NCI-H1436 (cell line): ENCODE results near the gene TRAF4.
"Not testable (repeated sequence)": the region's sequence is repeated elsewhere in the genome, so short reads cannot be mapped to it uniquely, and the experiment has no call there.

Source experiments
- DNase-seq: peaks from one replicate; lab custom pipeline; 2025; lab: John Stamatoyannopoulos, UW

The TRAF4 gene

DNA sequence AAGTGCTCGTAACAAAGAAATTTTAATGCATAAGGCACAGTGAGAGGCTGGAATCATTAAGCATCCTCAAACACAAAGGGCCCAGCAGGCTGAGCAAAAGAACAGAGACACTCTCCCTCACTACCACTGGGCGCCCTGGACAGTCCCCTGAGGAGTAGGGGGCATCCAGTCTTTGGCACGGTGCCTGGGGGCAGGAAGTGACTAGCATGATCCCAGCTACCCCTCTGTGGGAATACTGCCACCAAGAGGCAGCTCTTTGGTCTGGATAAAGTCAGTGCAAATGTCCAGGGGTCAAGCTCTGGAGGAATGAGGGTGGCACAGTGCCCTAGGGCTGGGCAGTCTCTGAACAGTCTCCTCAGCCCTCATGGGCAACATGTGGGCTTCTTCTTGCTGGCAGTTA lies 29.5 kb upstream of the TRAF4 start:
- no peak for DNase-seq

DNA sequence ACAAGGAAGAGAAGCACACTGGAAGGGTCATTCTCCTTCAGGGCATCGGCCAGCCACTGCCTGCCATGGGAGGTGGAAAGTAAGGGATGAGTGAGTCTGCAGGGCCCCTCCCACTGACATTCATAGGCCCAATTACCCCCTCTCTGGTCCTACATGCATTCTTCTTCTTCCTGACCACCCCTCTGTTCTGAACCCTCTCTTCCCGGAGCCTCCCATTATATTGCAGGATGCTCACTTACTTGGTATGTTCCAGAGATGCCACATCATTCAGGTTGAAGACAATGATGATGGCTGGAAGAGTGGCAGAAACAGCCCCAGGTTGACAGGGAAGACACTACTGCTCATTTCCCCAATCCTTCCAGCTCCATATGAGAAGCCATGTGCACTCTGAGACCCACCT lies 28.6 kb upstream of the TRAF4 start:
- no peak for DNase-seq

DNA sequence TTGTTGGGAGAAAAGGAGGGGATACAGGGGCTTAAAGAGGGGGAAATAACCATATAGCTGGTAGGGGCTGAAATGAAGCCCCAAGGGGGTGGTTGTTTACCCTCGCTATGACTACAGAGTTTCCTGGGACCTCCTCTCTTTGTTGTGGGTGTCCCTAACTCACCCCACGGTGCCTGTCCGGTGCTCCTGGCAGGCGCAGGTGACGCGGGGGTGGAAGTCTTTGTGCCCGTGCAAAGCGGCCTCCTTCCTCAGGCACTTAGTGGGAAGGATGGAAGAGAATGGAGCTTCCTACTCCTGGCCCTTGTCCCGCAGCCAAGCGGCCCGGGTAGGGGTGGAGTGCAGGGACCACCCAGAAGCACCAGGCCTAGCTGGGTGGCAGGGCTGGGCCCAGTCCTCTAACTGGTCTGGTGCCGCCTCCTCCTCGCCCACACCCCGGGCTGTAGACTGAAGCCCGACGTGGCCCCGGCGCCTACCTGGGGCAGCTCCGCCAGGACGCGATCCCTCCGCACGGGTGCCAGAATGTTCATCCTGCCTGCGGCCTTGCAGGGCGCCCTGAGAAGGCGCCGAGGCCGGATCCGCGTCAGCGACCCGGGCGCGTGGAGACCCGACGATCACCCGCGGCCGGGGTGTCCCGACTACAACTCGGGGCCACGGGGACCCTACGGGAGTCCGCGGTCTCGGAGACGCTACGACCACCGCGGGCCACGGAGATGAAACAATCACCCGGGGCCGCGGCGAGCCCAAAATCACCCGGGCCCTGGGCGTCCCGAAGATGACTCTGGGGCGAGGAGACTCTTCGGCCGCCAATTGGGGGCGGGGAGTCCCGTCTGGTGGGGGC lies 26.9 kb upstream of the TRAF4 start:
- DNase-seq = no peak

DNA sequence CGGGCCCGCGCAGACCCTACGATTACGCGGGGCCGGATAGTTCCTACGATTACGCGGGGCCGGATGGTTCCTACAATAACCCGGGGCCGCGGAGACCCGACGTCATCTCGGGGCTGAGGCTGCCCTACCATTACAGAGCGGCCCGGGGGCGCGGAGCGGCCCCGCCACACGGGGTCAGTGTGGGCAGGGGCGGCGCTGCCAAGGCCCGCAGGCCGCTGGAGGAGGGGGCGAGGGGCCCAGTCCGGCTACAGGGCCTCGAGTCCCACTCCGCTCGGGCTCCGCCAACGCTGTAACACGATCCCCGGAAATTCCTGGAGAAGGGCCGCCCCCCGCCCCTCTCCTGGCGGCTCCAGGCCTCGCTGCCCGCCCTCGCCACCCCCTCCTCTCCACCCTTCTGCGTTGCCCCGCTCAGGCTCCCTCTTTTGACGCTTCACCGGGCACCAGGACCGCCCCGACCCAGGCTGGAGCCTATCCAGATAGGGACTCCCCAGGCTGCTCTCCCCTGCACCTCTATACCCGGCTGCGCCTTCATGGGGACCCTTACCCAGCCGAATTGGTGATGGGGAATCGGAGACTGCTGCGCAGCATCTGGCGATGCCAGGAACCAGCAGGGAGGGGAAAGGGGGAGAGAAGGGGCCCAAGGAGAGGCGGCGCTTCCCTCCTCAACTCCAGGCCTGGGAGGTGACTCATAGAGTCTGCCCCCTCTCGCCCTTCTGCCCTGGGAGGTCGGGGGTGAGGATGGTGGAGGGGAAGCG lies 26.1 kb upstream of the TRAF4 start, which contains the start of gene RAB34:
Gene RAB34 (minus strand): TSS at position 291 of the 755 bp plus-strand sequence. CDS start 602 bp downstream, outside the sequence.
- DNase-seq = peak; percentile 65

DNA sequence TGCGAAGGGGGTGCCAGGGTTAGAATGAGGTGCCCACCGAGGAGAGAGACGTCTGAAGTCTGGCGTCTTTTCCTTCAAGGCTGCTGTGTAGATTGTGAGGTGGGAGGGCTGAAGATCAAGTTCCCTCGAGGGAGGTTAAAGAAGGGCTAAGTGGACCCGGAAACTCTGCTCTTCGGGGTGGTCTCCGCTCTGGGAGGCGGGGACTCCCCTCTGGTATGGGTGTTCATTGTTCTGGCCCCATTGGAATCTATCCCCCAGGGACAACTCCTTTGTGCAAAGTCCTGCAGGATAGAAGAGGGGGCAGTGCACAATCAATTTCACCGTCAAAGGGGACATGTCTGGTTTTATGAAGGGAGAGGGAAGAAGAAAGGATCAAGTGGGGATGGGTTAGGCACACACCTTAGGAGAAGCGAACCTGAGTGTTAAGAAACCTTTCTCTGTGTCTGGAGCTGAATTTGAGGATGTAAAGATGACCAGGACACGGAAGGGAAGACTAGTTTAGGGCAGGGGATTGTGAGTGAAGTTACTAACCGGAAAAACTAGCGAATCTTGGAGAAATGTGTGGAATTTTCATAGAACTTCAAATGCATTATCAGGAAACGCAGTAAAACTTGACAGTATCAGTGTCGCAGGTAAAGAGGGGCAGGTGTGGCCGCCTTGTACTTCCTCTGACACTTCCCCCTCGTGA lies 25.3 kb upstream of the TRAF4 start:
- peak; percentile 65 for DNase-seq

DNA sequence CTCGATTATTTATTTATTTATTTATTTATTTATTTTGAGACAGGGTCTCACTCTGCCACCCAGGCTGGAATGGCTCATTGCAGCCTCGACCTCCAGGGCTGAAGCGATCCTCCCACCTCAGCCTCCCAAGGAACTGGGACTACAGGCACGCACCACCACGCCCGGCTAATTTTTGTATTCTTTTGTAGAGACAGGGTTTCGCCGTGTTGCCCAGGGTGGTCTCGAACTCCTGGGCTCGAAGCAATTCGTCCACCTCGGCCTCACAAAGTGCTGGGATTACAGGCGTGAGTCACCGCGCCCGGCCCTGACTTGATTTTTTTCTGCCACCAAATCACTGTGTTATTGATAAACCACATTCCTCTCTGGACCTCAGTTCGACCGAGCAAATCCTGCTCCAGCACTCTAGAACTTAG lies 24.8 kb upstream of the TRAF4 start:
- DNase-seq = no peak

DNA sequence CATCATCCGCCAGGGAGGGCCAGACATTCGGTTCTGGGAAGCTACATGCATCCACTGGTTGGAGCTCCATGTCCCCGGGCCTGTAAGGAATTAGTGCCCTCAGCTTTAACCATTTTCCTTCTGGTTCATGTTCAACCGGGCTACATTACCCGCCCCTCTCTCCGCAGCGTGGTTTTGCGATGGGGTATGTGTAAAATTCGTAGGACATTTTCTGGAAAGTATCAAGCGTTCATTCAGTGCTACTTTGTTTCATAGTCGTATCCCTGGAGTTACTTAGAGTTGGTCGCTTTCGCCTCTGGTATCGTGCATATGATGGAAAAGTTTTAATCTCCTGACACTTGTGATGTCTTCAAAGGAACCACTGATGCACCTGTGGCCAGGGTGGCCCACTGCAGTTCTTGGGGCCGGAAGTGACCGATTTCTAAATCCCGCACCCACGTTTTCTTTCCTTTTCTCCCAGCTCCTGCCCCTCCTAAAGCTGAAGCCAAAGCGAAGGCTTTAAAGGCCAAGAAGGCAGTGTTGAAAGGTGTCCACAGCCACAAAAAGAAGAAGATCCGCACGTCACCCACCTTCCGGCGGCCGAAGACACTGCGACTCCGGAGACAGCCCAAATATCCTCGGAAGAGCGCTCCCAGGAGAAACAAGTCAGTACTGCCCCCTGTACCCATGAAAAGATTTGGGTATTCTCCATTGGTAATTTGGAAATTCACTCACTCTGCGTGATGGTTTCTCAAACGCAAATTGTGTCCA lies 23.4 kb upstream of the TRAF4 start:
- DNase-seq = no peak

DNA sequence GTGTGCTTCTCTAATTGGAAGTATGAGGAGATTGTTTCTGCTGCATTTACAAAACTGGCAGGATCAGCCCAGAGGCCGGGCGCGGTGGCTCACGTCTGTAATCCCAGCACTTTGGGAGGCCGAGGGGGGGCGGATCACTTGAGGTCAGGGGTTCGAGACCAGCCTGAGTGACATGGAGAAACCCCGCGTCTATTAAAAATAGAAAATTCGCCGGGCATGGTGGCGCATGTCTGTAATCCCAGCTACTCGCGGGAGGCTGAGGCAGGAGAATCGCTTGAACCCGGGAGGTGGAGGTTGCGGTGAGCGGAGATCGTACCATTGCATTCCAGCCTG lies 22.8 kb upstream of the TRAF4 start:
- DNase-seq = not testable (repeated sequence)

DNA sequence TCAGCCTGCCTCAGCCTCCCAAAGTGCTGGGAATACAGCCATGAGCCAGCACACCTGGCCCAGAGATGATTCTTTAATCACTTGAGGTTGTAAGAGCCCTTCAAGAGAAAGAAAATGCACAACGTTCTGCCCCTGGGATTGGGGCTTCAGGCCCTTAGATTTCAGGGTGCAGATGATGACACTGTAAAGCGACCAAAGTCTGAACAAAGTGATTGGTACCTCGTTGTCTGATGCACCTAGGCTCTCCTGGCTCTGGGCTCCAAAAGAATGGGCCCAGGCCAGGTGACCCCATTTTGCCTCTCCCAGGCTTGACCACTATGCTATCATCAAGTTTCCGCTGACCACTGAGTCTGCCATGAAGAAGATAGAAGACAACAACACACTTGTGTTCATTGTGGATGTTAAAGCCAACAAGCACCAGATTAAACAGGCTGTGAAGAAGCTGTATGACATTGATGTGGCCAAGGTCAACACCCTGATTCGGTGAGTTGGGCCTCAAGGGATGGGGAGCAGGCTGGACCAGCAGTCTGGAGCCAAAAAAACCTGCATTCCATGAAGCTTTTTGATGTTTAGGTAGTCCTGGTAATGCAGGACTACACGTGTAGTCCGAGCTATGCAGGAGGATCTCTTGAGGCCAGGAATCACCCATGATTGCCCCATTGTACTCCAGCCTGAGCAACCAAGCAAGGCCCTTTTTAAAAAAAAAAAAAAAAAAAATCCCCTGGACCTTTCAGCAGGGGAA lies 21.2 kb upstream of the TRAF4 start:
- DNase-seq = no peak

DNA sequence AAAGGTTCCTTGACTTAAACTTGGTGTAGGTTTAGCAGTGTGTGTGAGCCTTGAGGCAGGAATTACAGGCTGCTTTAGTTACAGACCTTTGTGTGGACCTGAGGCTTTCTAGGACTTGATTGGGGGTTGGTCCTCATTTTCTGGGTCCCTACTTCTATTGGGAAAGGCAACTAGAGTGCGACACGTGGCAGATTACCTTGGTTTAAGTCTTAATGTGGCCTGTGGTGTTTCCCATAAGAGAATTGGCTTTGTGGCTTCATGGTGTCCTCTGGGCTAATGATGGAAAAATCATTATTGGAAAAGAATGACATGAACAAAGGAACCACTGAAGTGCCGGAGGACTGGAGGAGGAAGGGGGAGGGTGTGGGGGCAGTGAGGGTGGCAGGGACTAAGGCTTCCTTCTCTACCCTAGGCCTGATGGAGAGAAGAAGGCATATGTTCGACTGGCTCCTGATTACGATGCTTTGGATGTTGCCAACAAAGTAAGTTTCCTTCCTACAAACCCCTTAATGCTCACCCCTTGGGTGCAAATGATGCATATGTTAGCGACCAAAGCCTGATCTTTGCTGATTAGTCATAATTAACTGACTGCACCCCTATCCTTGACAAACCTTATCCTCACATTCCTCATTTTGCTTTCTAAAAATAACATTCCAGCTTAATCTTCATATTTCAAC lies 20.5 kb upstream of the TRAF4 start:
- DNase-seq = no peak

DNA sequence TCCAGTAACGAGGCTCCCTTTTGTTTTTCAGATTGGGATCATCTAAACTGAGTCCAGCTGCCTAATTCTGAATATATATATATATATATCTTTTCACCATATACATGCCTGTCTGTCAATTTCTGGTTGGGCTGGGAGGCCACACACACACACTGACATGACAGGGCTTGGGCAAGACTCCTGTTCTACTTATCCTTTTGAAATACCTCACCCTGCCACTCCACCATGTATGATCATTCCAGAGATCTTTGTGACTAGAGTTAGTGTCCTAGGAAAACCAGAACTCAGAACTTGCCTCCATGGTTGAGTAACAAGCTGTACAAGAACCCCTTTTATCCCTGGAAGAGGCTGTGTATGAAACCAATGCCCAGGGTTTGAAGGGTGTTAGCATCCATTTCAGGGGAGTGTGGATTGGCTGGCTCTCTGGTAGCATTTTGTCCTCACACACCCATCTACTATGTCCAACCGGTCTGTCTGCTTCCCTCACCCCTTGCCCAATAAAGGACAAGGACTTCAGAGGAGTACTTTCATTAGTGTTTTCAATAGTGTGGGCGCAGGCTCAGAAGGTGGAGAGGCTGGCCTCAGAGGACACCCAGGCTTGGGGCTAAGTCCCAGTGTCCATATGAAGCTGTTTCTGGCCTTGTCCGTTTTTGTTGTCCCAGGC lies 19.8 kb upstream of the TRAF4 start:
- not testable (repeated sequence) for DNase-seq

DNA sequence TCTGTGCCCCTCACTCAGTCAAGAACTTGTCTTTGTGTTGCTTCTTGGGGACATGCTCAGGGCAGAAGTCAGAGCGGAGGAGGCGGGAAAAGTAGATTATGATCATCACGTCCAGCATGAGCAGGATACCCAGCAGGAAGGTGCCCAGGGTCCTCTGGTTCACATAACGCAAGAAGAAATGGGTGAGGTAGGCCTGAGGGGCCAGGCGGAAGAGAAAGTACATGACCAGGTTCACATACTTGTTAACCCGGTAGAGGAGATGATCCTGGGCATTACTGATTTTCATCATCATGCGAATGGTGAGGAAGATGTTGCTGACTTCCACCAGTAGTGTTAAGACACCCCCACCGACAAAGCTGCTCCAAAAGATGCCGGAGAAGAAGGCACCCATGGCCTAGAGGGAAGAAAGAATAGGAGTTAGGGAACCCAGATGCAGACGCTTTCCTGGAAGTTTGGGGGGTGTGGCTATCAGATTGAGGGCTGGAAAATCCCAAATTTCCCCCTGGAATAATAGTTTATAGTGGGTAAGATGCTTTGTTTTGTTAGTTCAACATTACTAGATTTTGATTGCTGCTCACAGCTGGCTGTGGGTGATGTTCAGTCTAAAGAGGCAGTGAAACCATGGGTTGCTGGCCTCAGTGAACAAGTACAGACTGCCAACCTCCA lies 19.2 kb upstream of the TRAF4 start:
- DNase-seq = no peak

DNA sequence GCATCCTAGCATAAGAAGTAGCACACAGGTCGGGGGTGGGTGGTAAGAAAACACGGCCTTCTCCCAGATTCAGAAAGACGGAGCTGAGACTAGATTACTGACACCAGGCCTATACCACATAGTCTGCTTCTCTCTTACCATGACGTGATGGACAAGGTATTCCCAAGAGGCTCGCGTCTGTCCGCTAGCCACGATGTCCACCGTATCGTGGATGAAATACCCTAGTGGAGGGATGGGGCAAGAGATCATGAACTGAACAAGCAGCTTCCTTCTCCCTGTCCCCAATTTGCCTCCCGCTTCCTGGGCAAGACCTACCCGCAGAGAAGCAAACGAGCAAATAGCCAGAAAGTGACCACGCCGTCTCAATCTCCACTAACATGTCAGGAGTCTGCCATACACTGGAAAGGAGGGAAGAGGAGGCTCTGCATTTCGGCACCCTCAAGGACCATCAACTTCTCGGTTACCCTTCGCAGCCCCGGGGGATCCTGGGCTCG lies 18.6 kb upstream of the TRAF4 start:
- DNase-seq = no peak

DNA sequence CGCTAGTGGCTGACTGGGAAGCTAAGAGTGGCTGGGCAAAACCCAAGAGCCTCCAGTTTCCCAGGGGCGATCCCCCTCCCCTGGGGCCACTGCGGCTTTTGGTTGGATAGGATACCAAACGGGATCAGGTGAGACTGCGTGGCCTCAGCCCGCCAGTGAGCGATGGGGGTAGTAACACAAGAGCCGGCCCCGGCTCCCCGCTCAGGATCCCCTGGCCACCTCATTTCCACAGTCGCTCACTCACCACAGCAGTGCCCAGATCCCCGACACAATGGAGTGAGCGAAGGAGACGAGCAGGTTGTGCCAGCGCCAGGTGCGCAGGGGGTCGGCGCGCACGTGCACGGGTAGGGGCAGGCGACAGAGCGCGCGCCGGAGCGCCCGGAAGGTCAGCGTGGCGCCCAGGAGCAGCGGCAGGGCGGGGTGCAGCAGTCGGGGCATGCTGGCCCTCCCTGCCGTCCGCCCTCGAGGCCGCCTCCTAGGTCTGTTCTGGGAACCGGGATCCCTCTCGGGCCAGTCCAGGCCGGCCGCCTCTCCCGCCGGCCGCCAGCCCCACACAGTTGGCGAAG lies 18.1 kb upstream of the TRAF4 start:
- DNase-seq = peak; percentile 77

DNA sequence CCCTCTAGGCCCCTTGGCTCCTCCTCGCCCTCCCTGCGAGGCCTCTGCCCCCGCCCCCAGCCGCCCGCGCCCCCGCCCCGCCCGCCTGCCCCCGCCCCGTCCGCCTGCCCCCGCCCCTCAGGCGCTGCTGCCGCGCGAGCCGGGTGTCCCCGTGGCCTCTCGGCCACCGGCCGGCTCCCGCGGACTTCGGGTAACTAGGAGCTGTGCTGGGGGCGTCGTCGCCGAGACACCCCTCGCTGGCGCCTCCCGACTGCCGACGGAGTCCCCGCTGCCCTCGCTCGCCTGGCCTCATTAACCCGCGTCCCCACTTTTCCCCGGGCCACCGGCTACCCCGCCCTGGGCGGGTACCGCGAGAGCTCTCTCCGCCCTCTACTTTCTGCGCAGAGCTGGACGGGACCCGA lies 17.6 kb upstream of the TRAF4 start, which contains the start of gene TLCD1:
Gene TLCD1 (minus strand): TSS at position 8 of the 401 bp plus-strand sequence. CDS start 136 bp downstream, outside the sequence.
- peak; percentile 63 for DNase-seq

DNA sequence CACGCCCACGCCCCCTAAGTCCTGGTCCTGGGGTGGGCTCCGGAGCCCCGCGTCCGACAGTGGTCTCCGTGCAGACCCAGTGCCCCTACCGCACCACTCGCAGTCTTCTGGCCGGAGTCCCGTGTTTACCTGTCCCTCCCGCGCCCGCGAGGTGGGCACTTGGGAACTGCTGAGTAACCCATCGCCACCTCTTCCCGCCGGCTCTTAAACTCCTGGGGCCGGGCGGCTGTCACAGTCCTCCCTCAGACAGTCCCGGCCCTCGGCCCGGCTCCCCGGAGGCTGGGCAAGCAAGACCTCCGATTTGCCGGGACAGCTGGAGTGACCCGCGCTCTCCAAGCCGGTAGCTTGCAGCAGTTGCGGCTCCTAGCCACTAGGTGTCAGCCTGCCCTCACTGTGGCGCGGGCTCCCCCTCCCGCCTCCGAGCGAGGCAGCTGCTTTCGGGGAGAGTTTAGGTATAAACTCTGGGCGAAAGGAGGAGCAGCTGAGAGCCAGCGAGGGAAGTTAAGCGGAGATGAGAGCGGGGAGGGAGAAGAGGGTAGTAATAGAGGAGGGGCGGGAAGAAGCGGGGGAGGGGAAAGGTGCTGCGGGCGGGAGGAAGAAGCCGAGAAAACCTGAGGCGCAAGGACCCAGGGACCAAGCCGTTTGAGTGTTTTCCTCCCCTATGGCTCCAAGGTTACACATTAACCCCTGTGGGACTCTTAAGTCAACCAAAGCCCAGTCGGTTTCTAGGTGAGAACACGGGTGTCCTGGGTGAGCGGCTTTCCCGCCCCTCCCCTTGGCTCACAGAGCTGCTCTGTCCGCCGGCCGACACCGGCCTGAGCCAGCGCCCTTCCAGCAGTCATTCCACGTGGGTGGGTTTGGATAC lies 17.0 kb upstream of the TRAF4 start:
- DNase-seq = peak; percentile 98

DNA sequence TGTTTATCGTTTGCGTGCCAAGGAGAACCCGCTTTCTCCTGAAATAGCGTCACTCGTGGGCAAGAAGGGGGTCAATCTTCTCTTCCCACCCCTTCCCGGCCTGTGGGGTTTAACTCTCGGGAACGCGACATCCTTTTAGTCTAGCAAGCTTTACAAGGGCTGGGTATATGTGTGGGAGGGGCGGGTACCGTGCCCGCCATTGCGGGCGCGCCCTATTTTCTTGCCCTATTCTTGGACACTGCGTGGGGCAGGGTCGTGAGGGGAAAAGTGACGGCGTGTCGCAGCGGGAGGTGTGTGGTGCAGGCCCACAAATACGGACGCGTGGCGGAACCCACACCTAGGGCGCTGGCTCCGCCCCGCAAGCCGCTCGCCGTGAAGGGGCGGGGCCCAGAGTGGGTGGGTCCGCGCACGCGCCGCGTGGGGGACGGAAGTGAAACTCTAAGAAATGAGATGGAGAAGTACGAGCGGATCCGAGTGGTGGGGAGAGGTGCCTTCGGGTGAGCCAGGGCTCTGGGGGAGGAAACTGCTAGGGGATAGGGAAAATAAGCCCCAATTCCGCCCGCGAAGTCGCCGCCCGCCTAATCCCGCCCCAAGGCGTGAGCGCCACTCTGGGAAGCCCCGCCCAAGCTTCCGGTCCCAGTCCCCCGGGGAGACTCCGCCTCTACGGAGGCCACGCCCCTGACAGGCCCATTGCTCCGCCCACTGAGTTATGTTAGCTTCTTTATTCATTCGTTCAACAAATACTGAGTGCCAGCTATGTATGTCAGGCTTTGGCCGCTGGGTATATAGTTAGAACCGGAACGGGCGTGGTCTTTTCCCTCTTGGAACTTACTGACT lies 15.2 kb upstream of the TRAF4 start, which contains the start of gene NEK8:
Gene NEK8 (plus strand): TSS at position 425 of the 837 bp plus-strand sequence. CDS start 26 bp downstream, at position 451.
- peak; percentile 98 for DNase-seq
